Fibroblast of lung (primary cell): ENCODE measurements around the gene MED28.

Source experiments
- EZH2 ChIP-seq: IDR thresholded peaks from 2 replicates; pipeline ENCODE4 v1.5.1; 2012; ENCODE audit warnings: low read length, control low read depth, mild to moderate bottlenecking; ENCODE audit errors: missing control alignments
- TF ChIP-seq, protein P1 (sequence below), 2 donors: IDR thresholded peaks in 1 of 2; conservative IDR thresholded peaks in 1 of 2; 1 replicate in 1 of 2; 2 replicates in 1 of 2; pipeline ENCODE4 v1.5.1; 2011 to 2012; ENCODE audit warnings: low read length in 2 of 2, control low read depth in 1 of 2, inconsistent platforms in 1 of 2, low read depth in 1 of 2, mild to moderate bottlenecking in 1 of 2

DNA sequence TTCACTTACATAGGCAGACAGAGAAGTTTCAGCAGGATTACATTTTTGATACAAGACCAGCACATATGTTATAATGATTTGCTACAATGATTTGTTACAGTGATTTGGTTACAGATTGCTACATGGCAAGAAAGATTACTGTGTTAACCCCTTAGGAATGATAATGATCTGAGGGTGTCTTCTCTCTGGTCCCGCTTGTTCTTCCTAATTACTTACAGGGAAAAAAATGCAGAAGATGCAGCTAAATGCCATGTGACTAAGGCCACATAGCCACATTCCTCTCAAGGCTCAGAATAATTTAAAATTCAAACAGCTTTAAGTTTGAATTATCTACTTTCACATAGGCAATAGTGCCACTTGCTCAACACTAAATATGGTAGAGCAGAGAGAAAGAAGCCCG is 47.2 kb upstream of the MED28 start:
- TF ChIP-seq, protein P1, sequence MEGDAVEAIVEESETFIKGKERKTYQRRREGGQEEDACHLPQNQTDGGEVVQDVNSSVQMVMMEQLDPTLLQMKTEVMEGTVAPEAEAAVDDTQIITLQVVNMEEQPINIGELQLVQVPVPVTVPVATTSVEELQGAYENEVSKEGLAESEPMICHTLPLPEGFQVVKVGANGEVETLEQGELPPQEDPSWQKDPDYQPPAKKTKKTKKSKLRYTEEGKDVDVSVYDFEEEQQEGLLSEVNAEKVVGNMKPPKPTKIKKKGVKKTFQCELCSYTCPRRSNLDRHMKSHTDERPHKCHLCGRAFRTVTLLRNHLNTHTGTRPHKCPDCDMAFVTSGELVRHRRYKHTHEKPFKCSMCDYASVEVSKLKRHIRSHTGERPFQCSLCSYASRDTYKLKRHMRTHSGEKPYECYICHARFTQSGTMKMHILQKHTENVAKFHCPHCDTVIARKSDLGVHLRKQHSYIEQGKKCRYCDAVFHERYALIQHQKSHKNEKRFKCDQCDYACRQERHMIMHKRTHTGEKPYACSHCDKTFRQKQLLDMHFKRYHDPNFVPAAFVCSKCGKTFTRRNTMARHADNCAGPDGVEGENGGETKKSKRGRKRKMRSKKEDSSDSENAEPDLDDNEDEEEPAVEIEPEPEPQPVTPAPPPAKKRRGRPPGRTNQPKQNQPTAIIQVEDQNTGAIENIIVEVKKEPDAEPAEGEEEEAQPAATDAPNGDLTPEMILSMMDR (conservative IDR thresholded peaks at IDR 0.05 in 1 of 2, IDR thresholded peaks at IDR 0.05 in 1 of 2; ENCODE audit: low read depth in 1 of 2, low read length in 2 of 2) = no peak
- no peak for TF ChIP-seq EZH2
